Stimulated activated CD4-positive, alpha-beta T cell treated with anti-CD3 and anti-CD28 coated beads, Interleukin-4, amount 100 ng/mL, for 24 hours (primary cell): Measurements from ENCODE around the gene ASB10.

Experiments
- DNase-seq: peaks from one replicate; pipeline ENCODE4 v3.0.0-alpha.2; 2020

ASB10 gene

GRCh38 chr7:151186640-151187408 is at the start of gene ASB10:
Gene ASB10 (minus strand): TSS chr7:151187250. CDS start chr7:151187130, 120 bp downstream.
- no peak for DNase-seq

GRCh38 chr7:151236406-151236805 is 49.4 kb upstream of the ASB10 start:
- DNase-seq, result no peak

- DNase-seq, result no peak
Measured at GRCh38 chr7:151235091-151235787, 48.2 kb upstream of the ASB10 start.

- no peak for DNase-seq
Measured at GRCh38 chr7:151233804-151234203, 46.8 kb upstream of the ASB10 start.

GRCh38 chr7:151232917-151233701 is 46.1 kb upstream of the ASB10 start:
- DNase-seq, result peak; percentile 85

- peak; percentile 92 for DNase-seq
Measured at GRCh38 chr7:151232091-151232916, 45.3 kb upstream of the ASB10 start, which contains the start of gene CHPF2. Gene CHPF2 (plus strand): TSS chr7:151232483. CDS start chr7:151234012, 1,529 bp downstream.

- DNase-seq, result no peak
Measured at GRCh38 chr7:151231080-151231479, 44.0 kb upstream of the ASB10 start.

GRCh38 chr7:151229249-151229648 is 42.2 kb upstream of the ASB10 start:
- DNase-seq, result no peak

- no peak for DNase-seq
Measured at GRCh38 chr7:151228024-151228866, 41.2 kb upstream of the ASB10 start.

GRCh38 chr7:151226875-151227782 is 40.1 kb upstream of the ASB10 start, which contains the start of gene ABCF2:
Gene ABCF2 (minus strand): TSS chr7:151227205. CDS start chr7:151226458, 747 bp downstream.
- peak; percentile 99 for DNase-seq

GRCh38 chr7:151226560-151226874 is 39.5 kb upstream of the ASB10 start:
- DNase-seq, result no peak

GRCh38 chr7:151225948-151226510 is 39.0 kb upstream of the ASB10 start:
- DNase-seq, result no peak

- no peak for DNase-seq
Measured at GRCh38 chr7:151223728-151224127, 36.7 kb upstream of the ASB10 start.

- DNase-seq, result no peak
Measured at GRCh38 chr7:151218170-151218569, 31.1 kb upstream of the ASB10 start.

GRCh38 chr7:151215396-151215795 is 28.3 kb upstream of the ASB10 start:
- DNase-seq, result no peak

- no peak for DNase-seq
Measured at GRCh38 chr7:151213826-151214225, 26.8 kb upstream of the ASB10 start.

GRCh38 chr7:151212626-151213025 is 25.6 kb upstream of the ASB10 start:
- DNase-seq, result no peak

- DNase-seq, result no peak
Measured at GRCh38 chr7:151211155-151211772, 24.2 kb upstream of the ASB10 start.

- no peak for DNase-seq
Measured at GRCh38 chr7:151210087-151210854, 23.2 kb upstream of the ASB10 start, which contains the start of gene H2BK1. Gene H2BK1 (minus strand): TSS chr7:151210488. CDS start chr7:151210318, 170 bp downstream.
